GM23338 (cell line): Measurements from ENCODE around the gene USH2A.

Source experiments
- CREB1 ChIP-seq: fragments of 250-450 bp; sonication (Bioruptor Pico); IDR thresholded peaks from 2 replicates; pipeline ENCODE4 v1.5.0; 2020; ENCODE audit warnings: low read depth, mild to moderate bottlenecking, moderate library complexity
- EZH2 ChIP-seq: fragments of 200-600 bp; sonication (generic); IDR thresholded peaks from one replicate; pipeline ENCODE4 v1.8.0; 2017; ENCODE audit warnings: antibody characterized with exemption, mild to moderate bottlenecking, low read depth; ENCODE audit not compliant: unreplicated experiment
- EZH2phosphoT487 ChIP-seq: fragments of 200-600 bp; sonication (generic); IDR thresholded peaks from one replicate; pipeline ENCODE4 v1.8.1; 2018; ENCODE audit warnings: antibody characterized with exemption; ENCODE audit not compliant: unreplicated experiment
- JUNB ChIP-seq: IDR thresholded peaks from one replicate; pipeline ENCODE4 v1.6.1; 2016; ENCODE audit warnings: antibody characterized with exemption; ENCODE audit not compliant: unreplicated experiment
- NANOG ChIP-seq: IDR thresholded peaks from 2 replicates; pipeline ENCODE4 v1.6.1; 2016; ENCODE audit warnings: antibody characterized with exemption, borderline replicate concordance
- POLR2AphosphoS5 ChIP-seq: IDR thresholded peaks from 2 replicates; pipeline ENCODE4 v1.6.1; 2016; ENCODE audit warnings: antibody characterized with exemption, low read depth
- REST ChIP-seq: IDR thresholded peaks from one replicate; pipeline ENCODE4 v1.6.1; 2018; ENCODE audit warnings: antibody characterized with exemption; ENCODE audit not compliant: unreplicated experiment
- ZNF114 ChIP-seq: fragments of 250-450 bp; sonication (Bioruptor Pico); IDR thresholded peaks from 2 replicates; pipeline ENCODE4 v1.5.0; 2020; ENCODE audit warnings: mild to moderate bottlenecking, moderate library complexity
- ZNF462 ChIP-seq: fragments of 250-450 bp; sonication (Bioruptor Pico); IDR thresholded peaks from 2 replicates; pipeline ENCODE4 v1.5.0; 2020; ENCODE audit warnings: mild to moderate bottlenecking, moderate library complexity
- TF ChIP-seq, protein P1 (sequence below), 2 experiments: fragments of 200-600 bp in 1 of 2; sonication (generic) in 1 of 2; conservative IDR thresholded peaks; 2 replicates each; pipeline versions ENCODE4 v1.5.1 to v1.6.1; 2016 to 2017; ENCODE audit warnings: antibody characterized with exemption in 2 of 2, low read depth in 2 of 2, mild to moderate bottlenecking in 2 of 2, moderate library complexity in 1 of 2

DNA sequence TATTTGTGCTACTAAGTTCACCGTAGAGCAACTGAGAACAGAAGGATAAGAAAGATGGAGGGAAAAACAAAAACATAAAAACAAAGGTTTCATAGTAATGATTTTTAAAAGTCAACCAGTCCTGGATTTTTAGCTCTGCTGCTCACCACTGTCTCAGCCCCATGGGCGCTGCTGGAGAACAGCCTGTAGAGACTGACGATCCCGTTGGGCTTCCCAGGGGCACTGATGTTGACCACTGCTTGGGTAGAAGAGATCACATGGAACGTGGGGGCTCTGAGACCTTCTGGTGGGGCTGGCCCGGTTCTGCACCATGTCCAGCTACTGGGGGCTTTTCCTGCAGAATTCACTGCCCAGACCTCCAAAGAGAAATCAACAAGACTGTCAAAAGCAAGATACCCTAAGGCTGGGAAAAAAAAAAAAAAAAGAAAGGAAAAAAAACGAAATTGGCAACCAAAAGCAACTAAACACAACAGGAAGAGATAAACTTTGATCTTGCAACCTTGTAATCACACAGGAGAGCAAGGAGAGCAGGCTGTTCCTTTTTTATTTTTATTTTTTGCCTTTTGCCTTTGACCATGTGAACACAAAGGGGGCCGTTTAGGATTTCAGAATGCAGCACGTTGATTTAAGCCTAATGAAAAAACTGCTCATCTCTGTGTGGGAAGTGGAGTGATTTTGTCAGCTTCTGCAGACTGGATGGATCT is 772.6 kb downstream of the USH2A start:
- TF ChIP-seq CREB1 (CRISPR knock-in tag) = no peak
- TF ChIP-seq, protein P1, sequence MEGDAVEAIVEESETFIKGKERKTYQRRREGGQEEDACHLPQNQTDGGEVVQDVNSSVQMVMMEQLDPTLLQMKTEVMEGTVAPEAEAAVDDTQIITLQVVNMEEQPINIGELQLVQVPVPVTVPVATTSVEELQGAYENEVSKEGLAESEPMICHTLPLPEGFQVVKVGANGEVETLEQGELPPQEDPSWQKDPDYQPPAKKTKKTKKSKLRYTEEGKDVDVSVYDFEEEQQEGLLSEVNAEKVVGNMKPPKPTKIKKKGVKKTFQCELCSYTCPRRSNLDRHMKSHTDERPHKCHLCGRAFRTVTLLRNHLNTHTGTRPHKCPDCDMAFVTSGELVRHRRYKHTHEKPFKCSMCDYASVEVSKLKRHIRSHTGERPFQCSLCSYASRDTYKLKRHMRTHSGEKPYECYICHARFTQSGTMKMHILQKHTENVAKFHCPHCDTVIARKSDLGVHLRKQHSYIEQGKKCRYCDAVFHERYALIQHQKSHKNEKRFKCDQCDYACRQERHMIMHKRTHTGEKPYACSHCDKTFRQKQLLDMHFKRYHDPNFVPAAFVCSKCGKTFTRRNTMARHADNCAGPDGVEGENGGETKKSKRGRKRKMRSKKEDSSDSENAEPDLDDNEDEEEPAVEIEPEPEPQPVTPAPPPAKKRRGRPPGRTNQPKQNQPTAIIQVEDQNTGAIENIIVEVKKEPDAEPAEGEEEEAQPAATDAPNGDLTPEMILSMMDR (conservative IDR thresholded peaks at IDR 0.05; ENCODE audit: low read depth in 2 of 2) = no peak
- TF ChIP-seq POLR2AphosphoS5 = no peak
- no peak for TF ChIP-seq REST
- no peak for TF ChIP-seq EZH2phosphoT487
- no peak for TF ChIP-seq EZH2
- no peak for TF ChIP-seq ZNF462 (CRISPR knock-in tag)
- no peak for TF ChIP-seq JUNB
- TF ChIP-seq ZNF114 = no peak
- TF ChIP-seq NANOG = no peak
